Measurements from ENCODE around the gene DCLK1. TPM values are rescaled to one million over a fixed set of nuclear protein-coding genes. Genes with fewer than 3 reads are reported as not detected.

Gene DCLK1
- total RNA-seq, 2 experiments from 2014 or later: not detected

DNA sequence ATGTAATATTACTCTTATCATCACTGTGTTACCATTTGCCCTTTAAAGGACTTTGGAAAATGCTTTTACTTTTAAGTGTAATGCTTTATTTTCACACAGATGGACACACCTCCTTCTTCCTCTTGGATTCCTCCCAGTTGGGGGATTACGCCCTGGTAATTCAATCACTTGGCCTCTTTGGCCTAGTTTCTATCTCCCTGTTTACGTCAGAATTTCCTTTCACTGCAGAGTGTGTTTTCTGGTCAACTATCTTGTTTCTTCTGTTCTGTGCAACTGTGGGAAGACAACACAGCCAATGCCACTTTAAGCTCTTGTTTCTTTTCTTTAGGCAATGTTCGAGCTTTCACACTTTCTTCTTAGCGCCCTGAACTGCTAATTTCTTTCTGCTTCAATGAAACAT is 397.4 kb downstream of the DCLK1 start:
- ChIA-PET POLR2A (no interaction called here), CTCF (no interaction called here)

DNA sequence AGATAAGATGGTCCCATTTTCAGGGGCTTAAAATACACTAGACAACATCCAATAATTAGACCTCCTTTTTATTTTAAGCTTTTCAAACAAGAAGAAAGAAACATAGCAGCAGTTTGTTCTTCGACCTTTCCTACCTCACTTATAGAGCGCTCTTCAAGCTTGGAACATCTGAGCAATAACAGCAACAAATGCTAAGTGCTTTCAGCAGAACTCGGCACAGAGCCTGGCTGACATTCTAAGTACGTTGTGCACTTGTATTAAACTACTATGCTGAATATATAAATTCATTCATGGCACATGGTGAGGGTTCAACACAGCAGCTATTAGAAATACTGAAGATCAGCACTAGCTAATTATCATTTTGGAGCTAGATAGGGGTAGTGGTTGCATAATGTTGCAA is 398.6 kb downstream of the DCLK1 start:
- CTCF ChIA-PET: no interaction called here
- POLR2A ChIA-PET: no interaction called here

DNA sequence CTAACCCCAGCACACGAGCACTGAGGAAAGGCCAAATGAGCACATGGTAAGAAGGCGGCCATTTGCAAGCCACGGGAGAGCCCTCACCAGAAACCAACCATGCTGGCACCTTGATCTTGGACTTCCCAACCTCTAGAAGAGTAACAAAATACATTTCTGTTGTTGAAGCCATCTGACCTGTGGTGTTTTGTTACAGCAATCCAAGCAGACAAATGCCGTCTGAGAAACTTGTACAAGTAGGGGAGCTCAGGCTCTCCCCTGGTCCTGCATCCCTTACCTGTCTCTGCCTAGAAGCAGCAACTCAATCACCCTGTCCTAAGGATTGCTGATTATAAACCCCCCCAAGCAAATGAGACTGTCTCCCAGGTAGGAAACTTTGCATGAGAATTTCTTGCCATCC is 399.7 kb downstream of the DCLK1 start:
- CTCF ChIA-PET: no interaction called here
- POLR2A ChIA-PET: no interaction called here

DNA sequence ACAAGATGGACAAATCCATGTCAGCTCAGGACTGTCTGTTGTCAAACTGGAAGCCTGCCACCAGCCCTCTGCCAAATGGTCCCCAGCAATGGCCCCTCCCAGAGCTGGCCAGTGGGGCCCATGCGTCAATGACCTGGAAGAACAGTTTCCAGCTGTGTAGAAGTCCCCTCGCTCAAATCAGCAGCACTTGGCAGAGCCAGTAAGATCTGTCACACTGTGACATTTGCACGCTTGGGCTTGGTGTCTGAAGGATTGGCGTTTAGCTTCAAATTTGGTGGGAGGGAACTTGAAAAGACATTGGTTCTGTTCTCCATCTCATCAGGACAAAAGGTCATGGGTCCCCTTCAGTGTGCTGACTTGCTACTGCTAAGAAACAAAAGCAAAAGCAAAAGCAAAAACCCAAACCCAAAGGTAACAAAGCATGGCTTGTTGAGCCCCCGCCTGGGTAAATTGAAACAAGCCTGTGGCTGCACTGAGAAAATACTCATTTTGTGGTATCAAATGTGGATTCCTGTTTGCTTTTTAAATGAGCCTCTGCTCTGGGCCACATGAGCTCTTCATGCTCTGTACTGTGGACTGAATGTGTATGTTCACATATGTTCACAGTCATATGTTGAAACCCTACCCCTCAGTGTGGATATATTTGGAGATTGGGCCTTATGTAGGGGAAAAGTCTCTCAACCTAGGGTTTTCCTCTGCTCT is 401.1 kb downstream of the DCLK1 start:
- CTCF ChIA-PET: no interaction called here
- POLR2A ChIA-PET: no interaction called here

DNA sequence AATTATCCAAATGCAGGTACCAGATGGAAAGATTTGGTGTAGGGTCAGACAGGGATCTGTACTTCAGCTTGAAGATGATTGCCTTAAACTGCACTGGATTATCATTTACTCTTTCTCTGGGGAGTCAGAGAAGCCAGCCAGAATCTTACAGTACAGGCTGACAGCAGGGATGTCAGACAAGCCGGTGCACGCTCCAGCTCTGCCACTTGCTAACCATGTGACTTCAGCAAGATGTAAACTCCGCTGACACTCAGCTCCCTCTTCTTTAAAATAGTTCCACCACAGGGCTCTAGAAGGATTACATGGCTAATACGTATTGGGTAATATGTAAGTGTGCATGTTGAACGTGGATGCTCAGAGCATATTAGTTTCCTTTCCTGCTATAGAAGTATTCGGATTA is 403.3 kb downstream of the DCLK1 start:
- CTCF ChIA-PET: no interaction called here
- POLR2A ChIA-PET: no interaction called here

DNA sequence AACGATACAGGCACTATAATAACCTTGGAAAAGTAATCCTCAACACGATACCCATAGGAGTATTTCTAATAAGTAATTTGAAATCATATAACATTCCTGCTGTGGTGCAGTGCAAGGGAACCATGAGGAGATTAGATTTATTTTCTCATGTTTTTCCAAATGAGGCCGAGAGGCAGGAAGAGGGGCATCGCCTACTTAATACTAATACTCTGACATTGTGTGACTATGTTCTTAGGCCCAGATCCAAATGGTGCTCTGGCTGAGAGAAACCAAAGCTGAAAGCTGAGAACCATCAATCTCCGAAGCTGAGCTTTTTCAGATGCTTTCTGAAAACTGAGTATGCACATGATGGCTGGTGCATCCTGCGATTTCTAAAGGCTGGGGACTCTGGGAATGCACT is 406.7 kb downstream of the DCLK1 start:
- CTCF ChIA-PET: no interaction called here
- POLR2A ChIA-PET: no interaction called here

DNA sequence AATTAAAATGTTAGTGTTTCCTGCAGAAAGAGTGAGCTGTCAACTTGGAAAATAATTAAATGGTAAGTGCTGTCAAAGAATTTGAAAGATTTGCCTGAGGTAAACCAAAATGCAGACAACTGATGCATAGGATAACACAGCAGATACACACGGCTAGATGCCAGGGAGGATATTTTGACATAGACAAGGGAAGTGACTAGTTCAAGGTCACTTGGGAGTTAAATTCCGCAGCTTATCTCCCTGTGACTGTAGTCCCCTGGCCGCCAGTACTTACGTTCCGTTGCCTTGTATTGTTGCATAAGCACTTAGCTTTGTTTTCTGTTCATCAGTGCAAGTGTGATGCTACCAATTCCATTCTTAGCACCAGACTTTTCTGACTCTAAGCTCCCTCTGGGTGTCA is 407.4 kb downstream of the DCLK1 start:
- CTCF ChIA-PET: no interaction called here

DNA sequence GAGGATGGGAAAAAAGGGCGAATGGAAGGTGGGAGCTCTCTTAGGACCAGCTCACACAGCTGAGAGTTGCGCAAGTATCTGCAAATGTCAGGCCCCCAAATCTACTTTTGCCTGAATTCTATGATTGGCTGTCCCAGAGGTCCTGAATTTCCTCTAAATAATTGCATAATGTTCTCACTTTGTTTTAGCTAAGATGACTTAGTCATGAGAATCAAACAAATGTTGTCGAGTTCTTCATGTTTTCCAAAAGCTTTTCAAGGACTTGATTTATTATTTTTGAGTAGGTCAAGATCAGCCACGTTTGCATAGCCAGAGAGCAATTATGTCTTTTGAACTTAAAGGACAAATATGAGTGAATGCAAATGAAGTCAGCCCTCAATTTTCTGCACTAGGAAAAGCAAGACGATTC is 408.1 kb downstream of the DCLK1 start:
- POLR2A ChIA-PET: no interaction called here
- CTCF ChIA-PET: no interaction called here

More for the DNA sequence above, 407.4 kb downstream of the DCLK1 start:
- POLR2A ChIA-PET: no interaction called here

DNA sequence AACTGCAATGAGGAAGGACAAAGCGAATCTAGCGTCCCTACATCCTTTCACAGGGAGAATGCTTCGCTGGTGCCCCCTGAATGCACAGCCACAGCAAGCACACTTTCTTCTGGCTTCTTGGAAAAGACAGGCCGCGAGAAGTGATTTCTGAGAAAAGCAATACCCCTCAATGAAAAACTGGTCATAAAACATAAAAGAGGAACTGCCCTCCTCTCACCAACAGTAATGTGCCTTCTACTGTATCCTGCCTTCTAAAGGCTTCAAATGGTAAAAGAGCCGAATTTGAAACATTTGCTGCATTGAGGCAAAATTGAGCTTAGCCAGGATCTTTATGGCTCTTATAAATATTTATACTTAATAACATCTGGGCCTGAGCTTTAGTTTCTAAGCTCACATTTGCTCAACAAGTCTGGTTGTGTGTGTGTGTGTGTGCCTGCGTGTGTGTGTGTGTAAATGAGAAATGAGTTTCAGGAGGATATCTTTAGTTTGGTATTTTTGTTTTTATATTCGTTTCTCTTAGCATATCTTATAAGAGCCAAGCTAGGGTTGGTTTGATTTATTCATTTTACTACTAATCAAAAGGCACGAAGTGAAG is 408.6 kb downstream of the DCLK1 start:
- ChIA-PET POLR2A (no interaction called here), CTCF (no interaction called here)

DNA sequence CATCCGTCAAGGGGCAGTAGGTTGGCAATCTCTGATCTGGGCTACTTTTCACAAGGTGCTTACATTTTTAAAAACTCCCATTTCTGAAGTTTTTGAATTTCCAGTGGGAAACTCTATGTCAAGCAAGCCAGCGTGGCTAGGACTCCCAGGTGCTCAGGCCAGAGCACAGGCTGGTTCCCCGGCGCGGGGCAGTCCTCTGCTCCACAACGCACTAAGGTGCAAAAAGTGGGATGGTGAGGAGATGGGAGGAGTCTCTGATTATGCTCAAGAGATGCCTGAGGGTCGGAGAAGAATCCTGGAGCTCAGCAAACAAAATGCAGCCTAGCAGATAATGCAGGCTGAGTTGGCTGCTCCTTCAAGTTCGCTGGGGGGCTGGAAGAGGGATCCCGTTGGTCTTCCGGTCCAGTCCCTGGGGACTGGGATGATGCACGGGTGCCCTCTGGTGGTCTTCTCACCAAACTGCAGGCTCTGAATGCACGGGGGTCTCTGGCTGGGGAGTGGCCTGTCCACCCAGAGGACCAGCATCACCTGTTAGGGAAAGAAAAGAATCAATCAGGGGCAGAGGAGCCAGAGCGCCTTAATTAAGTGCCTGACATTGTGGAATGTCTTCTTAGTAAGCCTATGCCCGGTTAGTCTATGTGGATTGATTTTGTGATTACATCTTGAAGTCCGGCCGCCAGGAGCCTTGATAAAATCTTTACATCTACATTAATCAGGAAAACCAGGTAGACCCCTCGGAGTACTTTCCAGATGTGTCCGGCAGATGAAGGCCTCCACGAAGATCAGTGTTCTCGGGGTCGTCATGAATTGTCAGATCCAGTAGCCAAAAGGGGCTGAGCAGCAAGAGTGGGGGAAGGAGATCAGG is 410.3 kb downstream of the DCLK1 start:
- ChIA-PET CTCF (no interaction called here), POLR2A (no interaction called here)

DNA sequence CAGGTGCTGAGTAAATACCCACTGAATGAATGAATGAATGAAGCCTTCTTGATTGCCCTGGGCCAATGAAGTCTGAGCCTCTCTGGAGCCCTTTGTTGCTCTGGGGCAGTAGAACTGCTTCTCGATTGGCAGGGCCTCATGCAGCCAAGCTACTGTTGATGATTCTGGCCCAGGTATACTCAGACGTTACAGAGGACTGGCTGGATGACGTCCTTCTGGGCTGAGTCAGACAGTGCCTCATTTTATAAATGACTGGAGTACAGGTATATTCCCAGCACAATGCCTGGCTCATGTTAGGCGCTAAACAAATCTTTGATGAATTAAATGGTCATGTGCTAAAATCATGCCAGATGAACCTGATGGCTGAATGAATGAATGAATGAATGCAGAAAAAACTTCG is 410.9 kb downstream of the DCLK1 start:
- ChIA-PET CTCF (no interaction called here), POLR2A (no interaction called here)

Other genes starting within 250 kb of the DCLK1 start
- gene SOHLH2, start 83.2 kb upstream of the DCLK1 start, total RNA-seq: not detected
- under 1 TPM in 1 of 2 experiments, not detected in 1; 0.10 TPM for gene CCDC169, start 166.4 kb upstream of the DCLK1 start, total RNA-seq
- gene SPART, start 215.0 kb upstream of the DCLK1 start, total RNA-seq: 10 to 100 TPM in 1 of 2 experiments, 1 to 10 TPM in 1; 9.4 to 11.1 TPM